ENCODE measurements around the gene KCTD8. TPM values are rescaled to one million over a fixed set of nuclear protein-coding genes. Genes with fewer than 3 reads are reported as not detected.

Gene KCTD8
- total RNA-seq, 2 donors from 2014 or later: 0.27 TPM; not detected in 1

DNA sequence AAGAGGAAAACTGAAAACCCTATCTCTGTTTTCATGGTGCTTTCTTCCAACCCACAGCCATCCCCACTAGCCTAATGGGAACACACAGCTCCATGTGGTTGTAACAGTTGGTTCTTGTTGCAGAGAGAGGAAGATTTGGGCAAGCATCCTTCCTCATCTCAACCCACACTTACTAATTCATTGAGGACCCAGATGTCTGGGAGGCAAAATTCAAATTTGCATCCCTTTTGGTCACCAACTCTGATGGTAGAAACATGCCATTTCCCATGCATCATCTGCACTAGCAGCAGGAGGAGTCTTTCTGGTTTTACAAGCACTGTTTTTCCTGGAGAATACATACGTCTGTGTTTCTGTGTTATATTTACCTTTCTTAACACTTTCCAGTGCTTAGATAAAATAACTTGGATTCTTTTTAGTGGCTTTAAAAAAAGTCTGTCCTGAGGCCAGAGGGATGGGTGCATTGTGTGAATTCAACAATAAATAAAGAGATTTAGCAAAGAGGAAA lies 301.0 kb downstream of the KCTD8 start:
- intact Hi-C loops (cut with DNase I): no loop called here
- H3K9me3 ChIP-seq: no peaks in the 10 kb centered on the region
- H3K36me3 ChIP-seq: no peaks in the 10 kb centered on the region
- H3K27ac ChIP-seq: no peak overlapping the region
- DNase-seq: no peak
- no peaks in the 10 kb centered on the region for H3K27me3 ChIP-seq
- no peaks in the 10 kb centered on the region for H3K4me1 ChIP-seq
- TF ChIP-seq, protein P1, sequence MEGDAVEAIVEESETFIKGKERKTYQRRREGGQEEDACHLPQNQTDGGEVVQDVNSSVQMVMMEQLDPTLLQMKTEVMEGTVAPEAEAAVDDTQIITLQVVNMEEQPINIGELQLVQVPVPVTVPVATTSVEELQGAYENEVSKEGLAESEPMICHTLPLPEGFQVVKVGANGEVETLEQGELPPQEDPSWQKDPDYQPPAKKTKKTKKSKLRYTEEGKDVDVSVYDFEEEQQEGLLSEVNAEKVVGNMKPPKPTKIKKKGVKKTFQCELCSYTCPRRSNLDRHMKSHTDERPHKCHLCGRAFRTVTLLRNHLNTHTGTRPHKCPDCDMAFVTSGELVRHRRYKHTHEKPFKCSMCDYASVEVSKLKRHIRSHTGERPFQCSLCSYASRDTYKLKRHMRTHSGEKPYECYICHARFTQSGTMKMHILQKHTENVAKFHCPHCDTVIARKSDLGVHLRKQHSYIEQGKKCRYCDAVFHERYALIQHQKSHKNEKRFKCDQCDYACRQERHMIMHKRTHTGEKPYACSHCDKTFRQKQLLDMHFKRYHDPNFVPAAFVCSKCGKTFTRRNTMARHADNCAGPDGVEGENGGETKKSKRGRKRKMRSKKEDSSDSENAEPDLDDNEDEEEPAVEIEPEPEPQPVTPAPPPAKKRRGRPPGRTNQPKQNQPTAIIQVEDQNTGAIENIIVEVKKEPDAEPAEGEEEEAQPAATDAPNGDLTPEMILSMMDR (IDR thresholded peaks at IDR 0.05): no peak
- H3K4me3 ChIP-seq: no peak overlapping the region
- H3K9ac ChIP-seq (ENCODE audit: low read depth in 2 of 2, low read length in 2 of 2): no peak overlapping the region

DNA sequence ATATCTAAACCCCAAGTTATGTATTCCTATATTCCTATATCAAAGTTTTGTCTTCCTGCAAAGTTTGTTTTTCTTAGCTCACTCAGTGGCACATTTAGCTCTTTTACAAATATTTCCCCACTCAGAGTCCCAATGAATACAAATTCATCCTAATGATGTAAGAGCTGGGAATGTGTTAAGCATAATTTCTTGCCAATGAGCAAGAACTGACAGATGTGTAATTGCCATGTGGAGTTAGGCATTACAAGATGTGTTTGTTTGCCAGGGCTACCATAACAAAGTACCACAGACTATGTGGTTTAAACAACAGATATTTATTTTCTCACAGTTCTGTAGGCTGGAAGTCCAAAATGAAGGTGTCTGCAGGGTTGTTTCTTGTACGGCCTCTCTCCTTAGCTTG lies 302.1 kb downstream of the KCTD8 start:
- TF ChIP-seq, protein P1 (IDR thresholded peaks at IDR 0.05): no peak
- Histone ChIP-seq H3K27ac (no peak overlapping the region), H3K9me3 (no peaks in the 10 kb centered on the region), H3K4me3 (no peak overlapping the region), H3K9ac (ENCODE audit: low read depth in 2 of 2, low read length in 2 of 2) (no peak overlapping the region), H3K27me3 (no peaks in the 10 kb centered on the region), H3K4me1 (no peaks in the 10 kb centered on the region), H3K36me3 (no peaks in the 10 kb centered on the region)
- DNase-seq: no peak
- intact Hi-C loops (cut with DNase I): no loop called here

DNA sequence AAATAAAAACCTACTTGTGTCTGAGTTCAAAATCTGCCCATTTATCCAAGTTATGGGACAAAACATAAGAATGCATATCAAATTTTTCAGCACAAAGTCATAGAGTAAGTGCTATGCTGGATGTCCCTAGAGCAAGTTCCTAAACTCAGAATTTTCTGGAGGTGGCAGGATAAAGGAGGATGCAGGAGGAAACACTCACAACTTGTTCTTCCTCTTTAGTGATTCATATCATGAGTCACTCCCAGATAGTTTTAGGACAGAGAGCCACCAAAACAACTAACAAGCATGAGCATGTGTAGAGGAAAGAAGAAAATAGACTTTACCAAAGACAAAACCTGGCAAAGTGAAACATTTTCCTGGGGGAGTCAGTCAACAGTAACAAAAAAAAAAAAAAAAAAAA lies 302.7 kb downstream of the KCTD8 start:
- no peaks in the 10 kb centered on the region for H3K4me1 ChIP-seq
- no peak overlapping the region for H3K9ac ChIP-seq (ENCODE audit: low read depth in 2 of 2, low read length in 2 of 2)
- no peaks in the 10 kb centered on the region for H3K9me3 ChIP-seq
- no peak overlapping the region for H3K27ac ChIP-seq
- H3K27me3 ChIP-seq: no peaks in the 10 kb centered on the region
- no peaks in the 10 kb centered on the region for H3K36me3 ChIP-seq
- no peak overlapping the region for H3K4me3 ChIP-seq
- intact Hi-C loops (cut with DNase I): no loop called here
- TF ChIP-seq, protein P1 (IDR thresholded peaks at IDR 0.05): no peak
- DNase-seq: no peak

DNA sequence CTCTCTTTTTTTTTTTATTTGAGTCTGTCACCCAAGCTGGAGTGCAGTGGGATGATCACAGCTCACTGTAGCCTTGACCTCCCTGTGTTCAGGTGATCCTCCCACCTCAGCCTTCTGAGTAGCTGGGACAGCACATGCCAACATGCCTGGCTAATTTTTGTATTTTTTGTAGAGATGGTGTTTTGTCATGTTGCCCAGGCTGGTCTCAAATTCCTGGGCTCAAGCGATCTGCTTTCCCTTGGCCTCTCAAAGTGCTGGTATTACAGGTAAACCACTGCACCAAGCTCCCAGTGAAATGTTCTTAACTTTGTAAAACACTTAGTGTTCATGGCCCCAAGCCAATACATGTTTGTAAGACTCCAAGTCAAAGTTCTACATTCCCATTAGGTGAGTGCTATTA lies 316.1 kb downstream of the KCTD8 start:
- TF ChIP-seq, protein P1 (IDR thresholded peaks at IDR 0.05): no peak
- intact Hi-C loops (cut with DNase I): no loop called here
- H3K4me1 ChIP-seq: no peaks in the 10 kb centered on the region

More for the DNA sequence above, 316.1 kb downstream of the KCTD8 start:
- H3K27ac ChIP-seq: no peak overlapping the region
- H3K4me3 ChIP-seq: no peak overlapping the region
- H3K36me3 ChIP-seq: no peaks in the 10 kb centered on the region
- DNase-seq: no peak
- no peaks in the 10 kb centered on the region for H3K9me3 ChIP-seq
- H3K9ac ChIP-seq (ENCODE audit: low read depth in 2 of 2, low read length in 2 of 2): no peak overlapping the region
- no peaks in the 10 kb centered on the region for H3K27me3 ChIP-seq

Other genes starting within 250 kb of the KCTD8 start
- gene YIPF7, start 202.8 kb upstream of the KCTD8 start, total RNA-seq: not detected
- gene GUF1, start 229.6 kb upstream of the KCTD8 start, total RNA-seq: 10 to 100 TPM; 17.8 to 28.7 TPM

Measured in colonic mucosa (tissue), 4 donors.